K562 (cell line): ENCODE data around the gene MYB. TPM values are rescaled to one million over a fixed set of nuclear protein-coding genes. Genes with fewer than 3 reads are reported as not detected.

ENCODE experiments used
- ATAC-seq: fragments of 200-7000 bp; cut with Tn5 transposase; 3 replicates; pipeline ENCODE4 v1.9.1; 2020; ENCODE audit warnings: moderate library complexity
- BruUV-seq: library from RNA; stranded (reverse); fragments of 400-500 nt; replicated peaks from 2 replicates; lab custom pipeline; 2021; lab: Mats Ljungman, UMichigan
- CTCF ChIA-PET: fragments of 300-600 bp; formaldehyde crosslinking; extraction: SDS; loops from one replicate; lab custom pipeline; 2021; ENCODE audit warnings: low intra/inter-chr PET ratio; lab: Yijun Ruan, JAX
- POLR2A ChIA-PET: fragments of 300-600, 350-650 bp; sonication (Branson Sonifier 250); formaldehyde crosslinking; extraction: SDS; loops from one replicate; lab custom pipeline; 2021; ENCODE audit warnings: antibody characterized with exemption, inconsistent platforms; lab: Yijun Ruan, JAX
- DNase-seq, 4 experiments: peaks; one replicate each; pipeline versions ENCODE4 v3.0.0 to v3.0.0-alpha.2; 2011 to 2018; ENCODE audit warnings: low spot score in 3 of 4, mixed read lengths in 3 of 4; ENCODE audit errors: extremely low read depth in 1 of 4
- FAIRE-seq: peaks from 2 replicates; lab custom pipeline; 2011; peaks lifted over from hg19 to GRCh38; lab: Jason Lieb, UNC
- H2AFZ ChIP-seq: 2 replicates; pipeline ENCODE4 v1.6.0; 2011; ENCODE audit warnings: low read depth, low read length, control low read depth, inconsistent platforms
- H3K27ac ChIP-seq: fragments of 200-600 bp; 3 replicates; pipeline ENCODE4 v1.8.0; 2011; ENCODE audit warnings: low read depth, mild to moderate bottlenecking, control low read depth, inconsistent platforms, low read length, moderate library complexity, mixed read lengths; ENCODE audit errors: extremely low read depth
- H3K27me3 ChIP-seq, 2 experiments: fragments of 300-600 bp in 1 of 2; 2 replicates in 1 of 2; 3 replicates in 1 of 2; pipeline versions ENCODE4 v1.6.0 to v1.8.0; 2011; ENCODE audit warnings: inconsistent platforms in 2 of 2, low read length in 2 of 2, mild to moderate bottlenecking in 1 of 2, mixed read lengths in 1 of 2, moderate library complexity in 1 of 2; ENCODE audit not compliant: control insufficient read depth in 2 of 2, insufficient read depth in 2 of 2
- H3K36me3 ChIP-seq: fragments of 300-600 bp; 3 replicates; pipeline ENCODE4 v1.8.0; 2011; ENCODE audit warnings: mild to moderate bottlenecking, low read length, inconsistent platforms; ENCODE audit not compliant: control insufficient read depth, insufficient read depth
- H3K4me1 ChIP-seq, 2 experiments: fragments of 200-600 bp in 1 of 2; replicated peaks in 1 of 2; 2 replicates in 1 of 2; 3 replicates in 1 of 2; pipeline versions ENCODE4 v1.5.1 to v1.8.0; 2011; ENCODE audit warnings: inconsistent platforms in 2 of 2, low read length in 2 of 2, mild to moderate bottlenecking in 1 of 2, mixed read lengths in 1 of 2, moderate library complexity in 1 of 2; ENCODE audit not compliant: control insufficient read depth in 2 of 2, insufficient read depth in 2 of 2
- H3K4me2 ChIP-seq: 2 replicates; pipeline ENCODE4 v1.6.1; 2011; ENCODE audit warnings: low read length, control low read depth, inconsistent platforms, mixed read lengths; ENCODE audit not compliant: insufficient read depth
- H3K4me3 ChIP-seq: fragments of 200-600 bp; sonication (generic), shearing (Covaris generic); 2 replicates; pipeline ENCODE4 v1.5.1; 2016; ENCODE audit warnings: control low read depth, inconsistent platforms
- H3K79me2 ChIP-seq: fragments of 200-600 bp; 3 replicates; pipeline ENCODE4 v1.8.0; 2011; ENCODE audit warnings: low read length, inconsistent platforms; ENCODE audit not compliant: control insufficient read depth, insufficient read depth
- H3K9ac ChIP-seq, 2 experiments: 2 replicates each; pipeline versions ENCODE4 v1.6.0 to v1.6.1; 2011; ENCODE audit warnings: low read depth in 2 of 2, low read length in 2 of 2, control low read depth in 1 of 2, inconsistent platforms in 1 of 2, mild to moderate bottlenecking in 1 of 2, mixed read lengths in 1 of 2; ENCODE audit not compliant: insufficient read depth in 1 of 2
- H3K9me1 ChIP-seq: one replicate; pipeline ENCODE4 v1.6.0; 2011; ENCODE audit warnings: inconsistent platforms, mild to moderate bottlenecking, low read length, moderate library complexity; ENCODE audit not compliant: control insufficient read depth, insufficient read depth
- H3K9me3 ChIP-seq: replicated peaks from 2 replicates; pipeline ENCODE4 v1.5.1; 2011; ENCODE audit warnings: low read depth, low read length, inconsistent platforms; ENCODE audit not compliant: control insufficient read depth, insufficient read depth
- H4K20me1 ChIP-seq: replicated peaks from 2 replicates; pipeline ENCODE4 v1.6.1; 2011; ENCODE audit warnings: low read length, inconsistent platforms, mixed read lengths; ENCODE audit not compliant: control insufficient read depth, insufficient read depth
- DMBX1 ChIP-seq: fragments of 250-450 bp; sonication (Bioruptor Pico); IDR thresholded peaks from 2 replicates; pipeline ENCODE4 v1.8.0; 2022; ENCODE audit warnings: inconsistent platforms, mild to moderate bottlenecking, moderate library complexity, borderline replicate concordance
- EGR1 ChIP-seq: fragments of 450-650 bp; conservative IDR thresholded peaks from 2 replicates; pipeline ENCODE4 v1.6.1; 2017; ENCODE audit warnings: mild to moderate bottlenecking
- IFI16 ChIP-seq: fragments of 250-450 bp; sonication (Bioruptor Pico); IDR thresholded peaks from 2 replicates; pipeline ENCODE4 v2.1.2; 2022; ENCODE audit warnings: mild to moderate bottlenecking, inconsistent platforms
- NR1H2 ChIP-seq: sonication (generic); formaldehyde crosslinking; IDR thresholded peaks from 2 replicates; pipeline ENCODE4 v1.4.0; 2020; ENCODE audit warnings: mild to moderate bottlenecking, missing genetic modification reagents
- PURB ChIP-seq: sonication (generic); formaldehyde crosslinking; IDR thresholded peaks from 2 replicates; pipeline ENCODE4 v1.9.0; 2021; ENCODE audit warnings: low read depth, mild to moderate bottlenecking, missing genetic modification reagents
- SMARCC2 ChIP-seq: fragments of 450-650 bp; IDR thresholded peaks from 2 replicates; pipeline ENCODE4 v1.6.1; 2017; ENCODE audit warnings: antibody characterized with exemption, moderate library complexity, mild to moderate bottlenecking, low read depth
- SRF ChIP-seq, 2 experiments: fragments of 250-450, 450-650 bp in 1 of 2; sonication (Bioruptor Pico) in 1 of 2; sonication (generic) in 1 of 2; formaldehyde crosslinking; IDR thresholded peaks; 2 replicates each; pipeline versions ENCODE4 v1.5.0 to v1.5.1; 2020 to 2022; ENCODE audit warnings: mild to moderate bottlenecking in 1 of 2, missing genetic modification reagents in 1 of 2
- ZC3H8 ChIP-seq: fragments of 450-650 bp; IDR thresholded peaks from 2 replicates; pipeline ENCODE4 v1.6.1; 2017
- ZFP30 ChIP-seq: fragments of 250-450 bp; sonication (Bioruptor Pico); IDR thresholded peaks from 2 replicates; pipeline ENCODE4 v1.8.0; 2022; ENCODE audit warnings: moderate library complexity, mild to moderate bottlenecking, inconsistent platforms, borderline replicate concordance
- ZNF699 ChIP-seq: fragments of 250-450 bp; sonication (Bioruptor Pico); IDR thresholded peaks from 2 replicates; pipeline ENCODE4 v1.8.0; 2021; ENCODE audit warnings: mild to moderate bottlenecking, moderate library complexity; ENCODE audit not compliant: insufficient replicate concordance
- WGBS: fragments of 100-300 bp; shearing (Covaris generic); methylation state at CpG from one replicate; pipeline ENCODE4 v1.1.6; 2016; ENCODE audit warnings: low coverage, mixed read lengths; ENCODE audit not compliant: insufficient coverage; ENCODE audit errors: missing lambda C conversion rate; 5-methylcytosine and 5-hydroxymethylcytosine counted together
- in situ Hi-C: fragments of 300-500 bp; cut with MboI; formaldehyde crosslinking; loops from 4 replicates; pipeline ENCODE4 v1.15.0; 2018; ENCODE audit warnings: inconsistent platforms, mixed read lengths
- intact Hi-C: fragments of 100-400 bp; cut with micrococcal nuclease; formaldehyde crosslinking; loops from 2 replicates; pipeline ENCODE4 v1.14.2; 2022
- polyA plus RNA-seq, 8 experiments: library from polyadenylated mRNA; depleted of rRNA in 4 of 8; stranded (reverse) in 5 of 8; unstranded in 3 of 8; fragments of >200 nt; fragmentation: Nextera tagmentation in 2 of 8; fragmentation: Illumina TruSeq in 1 of 8; extraction: Ambion mirVana in 2 of 8; extraction: Trizol in 1 of 8; gene quantifications; 2 replicates each; pipeline versions ENCODE4 v1.2.1 to v1.2.3, GENCODE V29; 2011 to 2014; ENCODE audit warnings: inconsistent platforms in 1 of 8, missing spikeins in 1 of 8
- total RNA-seq, 7 experiments: library from RNA; depleted of rRNA in 6 of 7; stranded (reverse); fragments of >200 nt in 6 of 7; fragmentation: Illumina TruSeq in 2 of 7; extraction: Trizol in 2 of 7; gene quantifications; 2 replicates each; pipeline versions ENCODE4 v1.2.1 to v1.2.3, GENCODE V29; 2011 to 2021; ENCODE audit warnings: low replicate concordance in 1 of 7
- TF ChIP-seq, protein P1 (sequence below): fragments of 250-450 bp; sonication (Bioruptor Pico); IDR thresholded peaks from 2 replicates; pipeline ENCODE4 v1.5.0; 2021
- TF ChIP-seq, protein P2 (sequence below): IDR thresholded peaks from 2 replicates; pipeline ENCODE4 v1.6.1; 2016; ENCODE audit warnings: missing genetic modification characterization, missing compliant biosample characterization
- TF ChIP-seq, protein P3 (sequence below): fragments of 450-650 bp; IDR thresholded peaks from 2 replicates; pipeline ENCODE4 v1.7.1; 2018; ENCODE audit warnings: mild to moderate bottlenecking, low read depth; ENCODE audit not compliant: partially characterized antibody

Gene MYB
- total and polyA plus RNA-seq, 9 of the 15 experiments (the other 6 are each of a cell fraction or from before 2014, with no cell fraction given), result 35.8 to 218 (median 140) TPM

DNA sequence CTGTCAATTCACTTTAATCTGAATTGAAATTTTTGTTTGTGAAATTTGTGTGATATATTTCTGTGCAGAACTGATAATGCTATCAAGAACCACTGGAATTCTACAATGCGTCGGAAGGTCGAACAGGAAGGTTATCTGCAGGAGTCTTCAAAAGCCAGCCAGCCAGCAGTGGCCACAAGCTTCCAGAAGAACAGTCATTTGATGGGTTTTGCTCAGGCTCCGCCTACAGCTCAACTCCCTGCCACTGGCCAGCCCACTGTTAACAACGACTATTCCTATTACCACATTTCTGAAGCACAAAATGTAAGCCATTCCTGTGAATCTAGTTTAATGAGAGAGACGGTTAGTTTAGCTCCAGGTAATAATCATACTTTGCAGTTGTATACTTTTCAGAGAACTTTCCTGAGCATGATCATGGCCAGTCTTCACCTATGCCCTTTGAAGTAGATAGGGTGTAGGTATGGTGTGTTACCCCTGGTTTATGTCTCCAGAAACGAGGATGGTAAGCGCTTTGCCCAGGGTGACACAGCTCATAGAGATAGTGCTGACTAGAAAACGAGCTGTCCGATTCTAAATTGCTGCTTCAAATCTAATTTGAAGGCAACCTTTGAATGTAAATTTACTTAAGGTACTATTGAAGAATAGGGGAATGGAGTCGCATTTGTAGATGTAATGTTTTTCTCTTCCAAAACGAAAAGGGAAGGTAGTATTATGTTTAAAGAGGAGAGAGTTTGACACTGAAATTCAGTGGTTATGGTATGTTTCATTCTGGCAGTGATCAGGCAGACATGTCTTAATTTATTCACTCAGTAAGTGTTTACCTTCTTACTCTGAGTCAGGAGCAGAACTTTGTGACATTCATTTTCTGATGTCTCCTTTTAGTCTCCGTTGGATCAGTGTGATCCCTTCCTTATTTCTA, 11.4 kb downstream of the MYB start:
- Histone ChIP-seq H3K36me3 (peaks cover 99% of the 10 kb centered on the region), H4K20me1 (no peaks in the 10 kb centered on the region), H3K27ac (peak overlapping the region; percentile 87), H2AFZ (peak overlapping the region; percentile 6; the same call in 1 of the 2 replicates), H3K27me3 (no peaks in the 10 kb centered on the region), H3K9ac (peak overlapping the region in 1 of 2 experiments; percentile 61; a peak in 2 of 4 replicates), H3K79me2 (peaks cover 82% of the 10 kb centered on the region), H3K9me1 (no peaks in the 10 kb centered on the region), H3K9me3 (no peaks in the 10 kb centered on the region), H3K4me1 (peaks cover 14 to 69% of the 10 kb centered on the region in 2 experiments), H3K4me3 (no peak overlapping the region), H3K4me2 (peak overlapping the region; percentile 40; the same call in 1 of the 2 replicates)
- intact Hi-C loops (no loop called here), in situ Hi-C loops (no loop called here)
- WGBS, result 43% methylated on average over 13 of the region's 13 CpGs
- DNase-seq (peak; percentile 39 to 89 (median 55)), FAIRE-seq (no peak), ATAC-seq (peak; percentile 86)
- POLR2A ChIA-PET, result interaction anchor here (0.6 to 1.7 kb wide), 13 partner anchors 9 to 800 kb away, joined by 3 to 7 read pairs (median 3); partner anchors contain the start of gene MYB
- no TSS peak for BruUV-seq
- CTCF ChIA-PET, result no interaction called here
- TF ChIP-seq DMBX1 (CRISPR knock-in tag) (peak; percentile 50; the same call in 1 of the 2 replicates), NR1H2 (CRISPR knock-in tag) (no peak), SRF (CRISPR knock-in tag; IDR thresholded peaks at IDR 0.05) (peak in 1 of 2 experiments; percentile 8; a peak in 1 of 4 replicates), ZNF699 (CRISPR knock-in tag) (no peak), EGR1 (no peak), PURB (CRISPR knock-in tag) (no peak), SMARCC2 (no peak), ZFP30 (CRISPR knock-in tag) (no peak), ZC3H8 (peak; percentile 74; the same call in 1 of the 2 replicates), IFI16 (CRISPR knock-in tag) (peak; percentile 33; the same call in 1 of the 2 replicates)
- TF ChIP-seq, protein P1, sequence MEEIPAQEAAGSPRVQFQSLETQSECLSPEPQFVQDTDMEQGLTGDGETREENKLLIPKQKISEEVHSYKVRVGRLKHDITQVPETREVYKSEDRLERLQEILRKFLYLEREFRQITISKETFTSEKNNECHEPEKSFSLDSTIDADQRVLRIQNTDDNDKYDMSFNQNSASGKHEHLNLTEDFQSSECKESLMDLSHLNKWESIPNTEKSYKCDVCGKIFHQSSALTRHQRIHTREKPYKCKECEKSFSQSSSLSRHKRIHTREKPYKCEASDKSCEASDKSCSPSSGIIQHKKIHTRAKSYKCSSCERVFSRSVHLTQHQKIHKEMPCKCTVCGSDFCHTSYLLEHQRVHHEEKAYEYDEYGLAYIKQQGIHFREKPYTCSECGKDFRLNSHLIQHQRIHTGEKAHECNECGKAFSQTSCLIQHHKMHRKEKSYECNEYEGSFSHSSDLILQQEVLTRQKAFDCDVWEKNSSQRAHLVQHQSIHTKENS (CRISPR knock-in tag), result no peak
- TF ChIP-seq, protein P2, sequence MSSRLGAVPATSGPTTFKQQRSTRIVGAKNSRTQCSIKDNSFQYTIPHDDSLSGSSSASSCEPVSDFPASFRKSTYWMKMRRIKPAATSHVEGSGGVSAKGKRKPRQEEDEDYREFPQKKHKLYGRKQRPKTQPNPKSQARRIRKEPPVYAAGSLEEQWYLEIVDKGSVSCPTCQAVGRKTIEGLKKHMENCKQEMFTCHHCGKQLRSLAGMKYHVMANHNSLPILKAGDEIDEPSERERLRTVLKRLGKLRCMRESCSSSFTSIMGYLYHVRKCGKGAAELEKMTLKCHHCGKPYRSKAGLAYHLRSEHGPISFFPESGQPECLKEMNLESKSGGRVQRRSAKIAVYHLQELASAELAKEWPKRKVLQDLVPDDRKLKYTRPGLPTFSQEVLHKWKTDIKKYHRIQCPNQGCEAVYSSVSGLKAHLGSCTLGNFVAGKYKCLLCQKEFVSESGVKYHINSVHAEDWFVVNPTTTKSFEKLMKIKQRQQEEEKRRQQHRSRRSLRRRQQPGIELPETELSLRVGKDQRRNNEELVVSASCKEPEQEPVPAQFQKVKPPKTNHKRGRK, result no peak
- TF ChIP-seq, protein P3, sequence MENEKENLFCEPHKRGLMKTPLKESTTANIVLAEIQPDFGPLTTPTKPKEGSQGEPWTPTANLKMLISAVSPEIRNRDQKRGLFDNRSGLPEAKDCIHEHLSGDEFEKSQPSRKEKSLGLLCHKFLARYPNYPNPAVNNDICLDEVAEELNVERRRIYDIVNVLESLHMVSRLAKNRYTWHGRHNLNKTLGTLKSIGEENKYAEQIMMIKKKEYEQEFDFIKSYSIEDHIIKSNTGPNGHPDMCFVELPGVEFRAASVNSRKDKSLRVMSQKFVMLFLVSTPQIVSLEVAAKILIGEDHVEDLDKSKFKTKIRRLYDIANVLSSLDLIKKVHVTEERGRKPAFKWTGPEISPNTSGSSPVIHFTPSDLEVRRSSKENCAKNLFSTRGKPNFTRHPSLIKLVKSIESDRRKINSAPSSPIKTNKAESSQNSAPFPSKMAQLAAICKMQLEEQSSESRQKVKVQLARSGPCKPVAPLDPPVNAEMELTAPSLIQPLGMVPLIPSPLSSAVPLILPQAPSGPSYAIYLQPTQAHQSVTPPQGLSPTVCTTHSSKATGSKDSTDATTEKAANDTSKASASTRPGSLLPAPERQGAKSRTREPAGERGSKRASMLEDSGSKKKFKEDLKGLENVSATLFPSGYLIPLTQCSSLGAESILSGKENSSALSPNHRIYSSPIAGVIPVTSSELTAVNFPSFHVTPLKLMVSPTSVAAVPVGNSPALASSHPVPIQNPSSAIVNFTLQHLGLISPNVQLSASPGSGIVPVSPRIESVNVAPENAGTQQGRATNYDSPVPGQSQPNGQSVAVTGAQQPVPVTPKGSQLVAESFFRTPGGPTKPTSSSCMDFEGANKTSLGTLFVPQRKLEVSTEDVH, result no peak
